ENCODE data around the gene TSPOAP1. TPM values are rescaled to one million over a fixed set of nuclear protein-coding genes. Genes with fewer than 3 reads are reported as not detected.

TSPOAP1 gene
- total RNA-seq, 1 donor from 2014 or later, result 0.79 TPM

DNA sequence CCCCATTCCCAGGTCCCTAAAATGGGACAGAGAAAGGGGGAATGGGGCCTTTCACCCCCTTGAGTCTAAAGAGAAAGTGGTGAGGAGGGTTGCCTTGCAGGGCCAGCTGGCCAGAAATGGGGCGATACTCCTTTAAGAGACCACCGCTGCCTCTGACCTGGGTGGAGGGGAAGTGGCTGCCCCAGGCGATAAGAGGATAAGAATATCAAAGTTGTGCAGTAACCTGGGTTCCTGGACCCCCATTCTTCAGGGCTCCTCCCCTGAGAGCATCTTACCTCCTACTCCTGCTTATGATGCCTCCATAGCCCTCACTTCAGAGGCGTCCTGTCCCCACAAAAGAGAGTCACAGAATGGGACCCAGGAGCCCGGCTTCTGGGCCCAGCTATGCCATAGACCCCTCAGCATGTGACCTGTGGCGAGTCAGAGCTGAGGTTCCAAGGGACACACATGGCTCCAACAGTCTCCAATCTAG, 5.2 kb upstream of the TSPOAP1 start:
- H3K27ac ChIP-seq (ENCODE audit: low read depth, low read length), result no peak overlapping the region
- peaks cover 1% of the 10 kb centered on the region for H3K27me3 ChIP-seq (ENCODE audit: insufficient read depth, low read length)
- no peak overlapping the region for H3K4me2 ChIP-seq (ENCODE audit: low read length)
- H3K36me3 ChIP-seq (ENCODE audit: insufficient read depth, low read length), result no peaks in the 10 kb centered on the region
- no peaks in the 10 kb centered on the region for H3K36me3 Mint-ChIP-seq (ENCODE audit: low read depth, unreplicated experiment)
- H3K27me3 Mint-ChIP-seq (ENCODE audit: low read depth, unreplicated experiment), result peaks cover 5% of the 10 kb centered on the region
- DNase-seq (ENCODE audit: low read depth) (no peak), FAIRE-seq (no peak)
- no peaks in the 10 kb centered on the region for H4K20me1 ChIP-seq (ENCODE audit: insufficient read depth, low read length)
- H3K4me3 Mint-ChIP-seq (ENCODE audit: unreplicated experiment), result no peak overlapping the region
- no peak overlapping the region for H3K9ac ChIP-seq (ENCODE audit: low read length)
- no peak overlapping the region for H3K4me3 ChIP-seq (ENCODE audit: insufficient read depth, low read depth, low read length)
- H3K79me2 ChIP-seq (ENCODE audit: insufficient read depth, low read length), result no peaks in the 10 kb centered on the region
- H3K27ac Mint-ChIP-seq (ENCODE audit: unreplicated experiment), result no peak overlapping the region
- H2AFZ ChIP-seq (ENCODE audit: low read depth, low read length), result no peak overlapping the region
- no peaks in the 10 kb centered on the region for H3K9me3 Mint-ChIP-seq (ENCODE audit: unreplicated experiment)
- peaks cover 15% of the 10 kb centered on the region for H3K4me1 Mint-ChIP-seq (ENCODE audit: low read depth, unreplicated experiment)
- no peaks in the 10 kb centered on the region for H3K9me3 ChIP-seq (ENCODE audit: insufficient read depth, low read depth, low read length)
- peaks cover 24% of the 10 kb centered on the region for H3K4me1 ChIP-seq (ENCODE audit: insufficient read depth, low read length)
- TF ChIP-seq EZH2 (IDR thresholded peaks at IDR 0.05; ENCODE audit: insufficient read depth, low read length), result no peak
- TF ChIP-seq, protein P1, sequence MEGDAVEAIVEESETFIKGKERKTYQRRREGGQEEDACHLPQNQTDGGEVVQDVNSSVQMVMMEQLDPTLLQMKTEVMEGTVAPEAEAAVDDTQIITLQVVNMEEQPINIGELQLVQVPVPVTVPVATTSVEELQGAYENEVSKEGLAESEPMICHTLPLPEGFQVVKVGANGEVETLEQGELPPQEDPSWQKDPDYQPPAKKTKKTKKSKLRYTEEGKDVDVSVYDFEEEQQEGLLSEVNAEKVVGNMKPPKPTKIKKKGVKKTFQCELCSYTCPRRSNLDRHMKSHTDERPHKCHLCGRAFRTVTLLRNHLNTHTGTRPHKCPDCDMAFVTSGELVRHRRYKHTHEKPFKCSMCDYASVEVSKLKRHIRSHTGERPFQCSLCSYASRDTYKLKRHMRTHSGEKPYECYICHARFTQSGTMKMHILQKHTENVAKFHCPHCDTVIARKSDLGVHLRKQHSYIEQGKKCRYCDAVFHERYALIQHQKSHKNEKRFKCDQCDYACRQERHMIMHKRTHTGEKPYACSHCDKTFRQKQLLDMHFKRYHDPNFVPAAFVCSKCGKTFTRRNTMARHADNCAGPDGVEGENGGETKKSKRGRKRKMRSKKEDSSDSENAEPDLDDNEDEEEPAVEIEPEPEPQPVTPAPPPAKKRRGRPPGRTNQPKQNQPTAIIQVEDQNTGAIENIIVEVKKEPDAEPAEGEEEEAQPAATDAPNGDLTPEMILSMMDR (IDR thresholded peaks at IDR 0.05; ENCODE audit: insufficient read depth, low read depth, low read length), result no peak

DNA sequence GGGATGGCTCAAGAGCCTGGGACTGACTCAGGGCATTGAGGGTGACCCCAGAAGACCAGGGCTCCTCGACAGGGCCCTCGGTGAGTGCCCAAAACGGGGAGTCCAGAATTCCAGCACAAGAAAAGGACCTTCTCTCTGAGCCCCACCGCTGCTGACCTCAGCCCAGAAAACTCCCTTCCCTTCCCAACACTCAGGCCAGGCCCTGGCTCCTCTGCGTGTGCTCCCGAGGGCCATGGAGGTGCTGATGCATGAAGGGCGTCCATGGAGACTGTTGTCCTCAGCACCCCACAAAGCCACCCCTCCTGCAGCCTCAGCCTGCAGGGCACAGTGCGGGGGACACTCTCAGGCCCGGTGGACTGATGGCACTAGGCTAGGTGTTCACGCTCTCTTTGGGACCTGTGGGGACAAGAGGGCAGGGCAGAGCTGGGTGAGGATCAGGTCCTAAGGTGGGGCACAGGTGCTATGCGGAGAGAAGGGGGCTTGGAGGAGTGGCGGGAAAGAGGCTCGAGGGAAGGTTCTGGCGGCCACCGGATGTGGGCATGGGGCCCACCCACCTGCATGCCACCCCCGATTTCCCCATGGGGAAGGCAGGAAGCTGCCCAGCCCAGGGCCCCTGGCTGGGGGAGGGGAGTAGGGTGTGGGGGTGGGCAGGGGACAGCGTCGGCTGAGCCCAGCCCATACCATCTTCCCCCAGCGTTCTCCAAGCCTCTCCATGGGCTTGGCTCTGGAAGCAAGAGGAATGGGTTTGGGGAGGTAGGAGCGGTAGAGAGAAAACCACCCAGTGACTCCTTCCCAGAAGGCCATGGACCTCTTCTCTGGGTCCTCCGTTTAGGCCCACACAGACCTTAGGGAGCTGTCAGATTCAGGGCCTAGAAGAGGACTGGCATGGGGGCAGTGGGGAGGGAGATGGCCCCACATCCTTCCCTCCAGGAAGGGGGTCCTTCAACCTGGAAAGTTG, 4.5 kb upstream of the TSPOAP1 start:
- no peaks in the 10 kb centered on the region for H3K36me3 ChIP-seq (ENCODE audit: insufficient read depth, low read length)
- Mint-ChIP-seq H3K4me3 (ENCODE audit: unreplicated experiment) (no peak overlapping the region), H3K36me3 (ENCODE audit: low read depth, unreplicated experiment) (no peaks in the 10 kb centered on the region), H3K4me1 (ENCODE audit: low read depth, unreplicated experiment) (peaks cover 12% of the 10 kb centered on the region), H3K9me3 (ENCODE audit: unreplicated experiment) (no peaks in the 10 kb centered on the region), H3K27me3 (ENCODE audit: low read depth, unreplicated experiment) (peaks cover 6% of the 10 kb centered on the region), H3K27ac (ENCODE audit: unreplicated experiment) (no peak overlapping the region)
- DNase-seq (ENCODE audit: low read depth) (no peak), FAIRE-seq (no peak)
- H3K4me3 ChIP-seq (ENCODE audit: insufficient read depth, low read depth, low read length), result no peak overlapping the region
- H3K4me2 ChIP-seq (ENCODE audit: low read length), result no peak overlapping the region
- TF ChIP-seq, protein P1 (IDR thresholded peaks at IDR 0.05; ENCODE audit: insufficient read depth, low read depth, low read length), result no peak
- TF ChIP-seq EZH2 (IDR thresholded peaks at IDR 0.05; ENCODE audit: insufficient read depth, low read length), result no peak
- peaks cover 20% of the 10 kb centered on the region for H3K4me1 ChIP-seq (ENCODE audit: insufficient read depth, low read length)
- no peak overlapping the region for H3K9ac ChIP-seq (ENCODE audit: low read length)
- H2AFZ ChIP-seq (ENCODE audit: low read depth, low read length), result no peak overlapping the region
- H3K27me3 ChIP-seq (ENCODE audit: insufficient read depth, low read length), result peaks cover 7% of the 10 kb centered on the region
- H3K27ac ChIP-seq (ENCODE audit: low read depth, low read length), result no peak overlapping the region
- H3K79me2 ChIP-seq (ENCODE audit: insufficient read depth, low read length), result no peaks in the 10 kb centered on the region
- no peaks in the 10 kb centered on the region for H3K9me3 ChIP-seq (ENCODE audit: insufficient read depth, low read depth, low read length)
- H4K20me1 ChIP-seq (ENCODE audit: insufficient read depth, low read length), result no peaks in the 10 kb centered on the region
